ENCODE results near the gene WDR86. TPM values are rescaled to one million over a fixed set of nuclear protein-coding genes. Genes with fewer than 3 reads are reported as not detected.

Gene WDR86
- total and polyA plus RNA-seq, 2 of the 8 experiments (the other 6 are each of a cell fraction or from before 2014, with no cell fraction given), result 12.7 to 15.8 TPM

- Histone ChIP-seq H2BK5ac (ENCODE audit: low read depth, low read length) (no peak overlapping the region), H3K4me2 (ENCODE audit: insufficient read depth in 1 of 2, low read depth in 2 of 2, low read length in 2 of 2) (no peak overlapping the region), H2BK120ac (replicated peaks; ENCODE audit: low read depth, low read length) (no peak overlapping the region), H2AFZ (ENCODE audit: low read length) (no peak overlapping the region), H3K27me3 (replicated peaks in 1 of 4; ENCODE audit: control insufficient read depth in 3 of 4, extremely low read depth in 1 of 4, insufficient read depth in 3 of 4, low read length in 3 of 4) (no peaks in the 10 kb centered on the region), H3K4me1 (replicated peaks in 1 of 4; ENCODE audit: control insufficient read depth in 3 of 4, insufficient read depth in 4 of 4, low read length in 3 of 4) (no peaks in the 10 kb centered on the region), H3K23ac (ENCODE audit: insufficient read length) (no peak overlapping the region), H3K9me3 (ENCODE audit: insufficient read depth in 2 of 2, low read depth in 1 of 2, low read length in 1 of 2) (no peaks in the 10 kb centered on the region), H3K9ac (replicated peaks in 1 of 4; ENCODE audit: extremely low read depth in 1 of 4, low read depth in 3 of 4, low read length in 3 of 4) (no peak overlapping the region), H2AK5ac (ENCODE audit: low read depth, low read length) (no peak overlapping the region), H3K4ac (replicated peaks; ENCODE audit: insufficient read length, low read depth, low read length) (no peak overlapping the region), H4K20me1 (replicated peaks in 1 of 2; ENCODE audit: control insufficient read depth in 1 of 2, insufficient read depth in 2 of 2, low read length in 2 of 2) (peaks cover 3% of the 10 kb centered on the region in 2 experiments), H3K79me2 (ENCODE audit: control insufficient read depth in 1 of 2, insufficient read depth in 2 of 2, low read length in 2 of 2) (peaks cover 0 to 14% of the 10 kb centered on the region in 2 experiments; a peak in 2 of 4 replicates), H3K79me1 (ENCODE audit: low read depth, low read length) (no peaks in the 10 kb centered on the region), H3K56ac (replicated peaks; ENCODE audit: insufficient read length, low read depth, low read length) (no peak overlapping the region), H2BK15ac (ENCODE audit: low read length) (no peak overlapping the region), H3K23me2 (ENCODE audit: low read depth, low read length) (no peaks in the 10 kb centered on the region), H4K5ac (ENCODE audit: insufficient read length, low read depth, low read length) (no peak overlapping the region), H2BK20ac (ENCODE audit: low read length) (no peak overlapping the region), H3K4me3 (ENCODE audit: extremely low read depth in 1 of 4, insufficient read depth in 2 of 4, low read depth in 3 of 4, low read length in 4 of 4) (no peak overlapping the region), H3K18ac (ENCODE audit: extremely low read depth, low read length) (no peak overlapping the region), H3K36me3 (ENCODE audit: control insufficient read depth in 2 of 4, insufficient read depth in 4 of 4, low read length in 3 of 4) (peaks cover 0 to 23% (median 14%) of the 10 kb centered on the region in 4 experiments; a peak in 7 of 8 replicates), H2BK12ac (ENCODE audit: low read depth, low read length) (no peak overlapping the region), H3K27ac (ENCODE audit: low read depth, low read length) (no peak overlapping the region), H3K14ac (ENCODE audit: insufficient read length) (no peak overlapping the region), H4K91ac (replicated peaks; ENCODE audit: insufficient read length, low read length) (no peak overlapping the region), H4K8ac (ENCODE audit: extremely low read depth, insufficient read depth, low read length) (no peak overlapping the region)
- FAIRE-seq (no peak), DNase-seq (ENCODE audit: low read depth in 1 of 2, low spot score in 2 of 2) (no peak)
- no peak for TF ChIP-seq ZNF274 (IDR thresholded peaks at IDR 0.05; ENCODE audit: borderline replicate concordance, extremely low read depth, low read length)
- ChIA-PET POLR2A (ENCODE audit: partially characterized antibody) (no interaction called here), CTCF (ENCODE audit: partially characterized antibody) (interaction anchor here (1.0 to 1.8 kb wide), 3 partner anchors 31 to 36 kb away, joined by 3 to 5 read pairs (median 3); no protein-coding TSS in a partner anchor)
- WGBS, 2 experiments (ENCODE audit: extremely low coverage in 1 of 2, insufficient coverage in 1 of 2, insufficient read length in 1 of 2, insufficient replicate concordance in 2 of 2, low coverage in 1 of 2, low lambda C conversion rate in 2 of 2, missing lambda C conversion rate in 1 of 2), result 90% methylated on average over 2 of the region's 2 CpGs; no CpG with 5 or more reads in 1 of the 2 experiments
Observed at GRCh38 chr7:151346470-151346769, 63.4 kb downstream of the WDR86 start.
